Liver (tissue), 9 donors: Measurements from ENCODE around the gene FARP1. TPM values are rescaled to one million over a fixed set of nuclear protein-coding genes. Genes with fewer than 3 reads are reported as not detected.

Experiments
- DNase-seq: peaks from one replicate; pipeline ENCODE4 v3.0.0-alpha.2; 2017; ENCODE audit warnings: low spot score
- H3K27ac ChIP-seq, 2 donors: one replicate each; pipeline ENCODE4 v1.7.0; 2013; ENCODE audit warnings: inconsistent platforms in 2 of 2, low read length in 2 of 2, control low read depth in 1 of 2, low read depth in 1 of 2, mild to moderate bottlenecking in 1 of 2
- H3K27me3 ChIP-seq, 4 donors: one replicate each; pipeline versions ENCODE4 v1.6.1 to v1.7.0; 2013; ENCODE audit warnings: low read length in 3 of 4, inconsistent platforms in 1 of 4, mild to moderate bottlenecking in 1 of 4, moderate library complexity in 1 of 4; ENCODE audit not compliant: control insufficient read depth in 4 of 4, insufficient read depth in 4 of 4
- H3K36me3 ChIP-seq, 4 donors: one replicate each; pipeline versions ENCODE4 v1.6.1 to v1.7.0; 2013; ENCODE audit warnings: low read length in 3 of 4, mild to moderate bottlenecking in 3 of 4, low read depth in 1 of 4, moderate library complexity in 1 of 4; ENCODE audit not compliant: control insufficient read depth in 4 of 4, insufficient read depth in 3 of 4
- H3K4me1 ChIP-seq, 4 donors: one replicate each; pipeline versions ENCODE4 v1.6.1 to v1.7.0; 2013; ENCODE audit warnings: low read length in 3 of 4, mild to moderate bottlenecking in 3 of 4, moderate library complexity in 1 of 4; ENCODE audit not compliant: control insufficient read depth in 4 of 4, insufficient read depth in 4 of 4
- H3K4me3 ChIP-seq, 3 donors: one replicate each; pipeline versions ENCODE4 v1.6.1 to v1.7.0; 2013; ENCODE audit warnings: low read length in 3 of 3, control low read depth in 1 of 3, low read depth in 1 of 3, mild to moderate bottlenecking in 1 of 3
- H3K9ac ChIP-seq, 2 donors: one replicate each; pipeline ENCODE4 v1.7.0; 2013; ENCODE audit warnings: low read length in 2 of 2, mild to moderate bottlenecking in 2 of 2, moderate library complexity in 2 of 2, control low read depth in 1 of 2, low read depth in 1 of 2
- H3K9me3 ChIP-seq, 4 donors: one replicate each; pipeline versions ENCODE4 v1.6.1 to v1.7.0; 2013; ENCODE audit warnings: low read length in 3 of 4; ENCODE audit not compliant: control insufficient read depth in 4 of 4
- ATF3 ChIP-seq: IDR thresholded peaks from 2 replicates; pipeline ENCODE4 v1.6.1; 2016; ENCODE audit warnings: antibody characterized with exemption
- EGR1 ChIP-seq, 2 donors: IDR thresholded peaks; 2 replicates each; pipeline ENCODE4 v1.6.1; 2016 to 2018; ENCODE audit warnings: antibody characterized with exemption in 2 of 2, low read depth in 2 of 2
- FOXA1 ChIP-seq: IDR thresholded peaks from 2 replicates; pipeline ENCODE4 v1.6.1; 2016; ENCODE audit warnings: antibody characterized with exemption
- FOXA2 ChIP-seq: IDR thresholded peaks from 2 replicates; pipeline ENCODE4 v1.6.1; 2016; ENCODE audit warnings: antibody characterized with exemption
- GABPA ChIP-seq, 2 donors: IDR thresholded peaks in 1 of 2; conservative IDR thresholded peaks in 1 of 2; 2 replicates each; pipeline ENCODE4 v1.6.1; 2016; ENCODE audit warnings: antibody characterized with exemption in 2 of 2, mild to moderate bottlenecking in 1 of 2, moderate library complexity in 1 of 2
- HNF4A ChIP-seq, 2 donors: conservative IDR thresholded peaks; 2 replicates each; pipeline ENCODE4 v1.6.1; 2016; ENCODE audit warnings: antibody characterized with exemption in 2 of 2, mild to moderate bottlenecking in 2 of 2
- HNF4G ChIP-seq: IDR thresholded peaks from 2 replicates; pipeline ENCODE4 v1.6.1; 2016; ENCODE audit warnings: antibody characterized with exemption
- JUND ChIP-seq, 2 donors: IDR thresholded peaks; 2 replicates each; pipeline ENCODE4 v1.6.1; 2016; ENCODE audit warnings: antibody characterized with exemption in 2 of 2
- NR2F2 ChIP-seq: IDR thresholded peaks from 2 replicates; pipeline ENCODE4 v1.6.1; 2016; ENCODE audit warnings: antibody characterized with exemption
- REST ChIP-seq: IDR thresholded peaks from 2 replicates; pipeline ENCODE4 v1.6.1; 2016; ENCODE audit warnings: antibody characterized with exemption, mild to moderate bottlenecking
- SP1 ChIP-seq: IDR thresholded peaks from 2 replicates; pipeline ENCODE4 v1.6.1; 2018; ENCODE audit warnings: antibody characterized with exemption, mild to moderate bottlenecking
- TAF1 ChIP-seq: conservative IDR thresholded peaks from 2 replicates; pipeline ENCODE4 v1.6.1; 2016; ENCODE audit warnings: antibody characterized with exemption, mild to moderate bottlenecking
- YY1 ChIP-seq: IDR thresholded peaks from 2 replicates; pipeline ENCODE4 v1.6.1; 2016; ENCODE audit warnings: antibody characterized with exemption, mild to moderate bottlenecking
- ZBTB33 ChIP-seq: IDR thresholded peaks from 2 replicates; pipeline ENCODE4 v1.6.1; 2016; ENCODE audit warnings: antibody characterized with exemption
- WGBS: extraction: QIAGEN DNeasy Blood & Tissue Kit; methylation state at CpG from one replicate; pipeline ENCODE4 v1.1.7; 2013; 5-methylcytosine and 5-hydroxymethylcytosine counted together
- polyA plus RNA-seq, 2 donors: library from polyadenylated mRNA; stranded (reverse) in 1 of 2; unstranded in 1 of 2; fragments of 200-250 nt in 1 of 2; fragments of >200 nt in 1 of 2; fragmentation: Nextera tagmentation in 1 of 2; extraction: Ambion mirVana in 1 of 2; gene quantifications; one replicate each; pipeline versions ENCODE4 v1.2.1 to v1.2.3, GENCODE V29; 2013 to 2015
- total RNA-seq, 2 donors: library from RNA; depleted of rRNA; stranded (reverse); fragments of >200 nt; gene quantifications; one replicate each; pipeline ENCODE4 v1.2.3, GENCODE V29; 2014
- donor health status: healthy.
- donor health status: healthy.
- donor health status: healthy.
- donor health status: healthy.
- donor health status: healthy.

Gene FARP1
- total and polyA plus RNA-seq, 4 donors, result 28.4 to 62.6 (median 39.8) TPM

GRCh38 chr13:98419786-98420553 is 277.1 kb downstream of the FARP1 start:
- no peaks in the 10 kb centered on the region for H3K4me1 ChIP-seq
- no peak overlapping the region for H3K4me3 ChIP-seq
- DNase-seq, result no peak
- TF ChIP-seq ZBTB33 (no peak), YY1 (no peak), EGR1 (IDR thresholded peaks at IDR 0.05; ENCODE audit: low read depth in 2 of 2) (no peak), JUND (IDR thresholded peaks at IDR 0.05) (no peak), HNF4A (conservative IDR thresholded peaks at IDR 0.05) (no peak)
- H3K27me3 ChIP-seq, result no peaks in the 10 kb centered on the region
- H3K9ac ChIP-seq, result no peak overlapping the region
- WGBS, result 90% methylated on average over 14 of the region's 14 CpGs
- H3K27ac ChIP-seq, result no peak overlapping the region
- no peaks in the 10 kb centered on the region for H3K9me3 ChIP-seq
- peaks cover 8 to 59% (median 14%) of the 10 kb centered on the region in 4 donors for H3K36me3 ChIP-seq

DNA sequence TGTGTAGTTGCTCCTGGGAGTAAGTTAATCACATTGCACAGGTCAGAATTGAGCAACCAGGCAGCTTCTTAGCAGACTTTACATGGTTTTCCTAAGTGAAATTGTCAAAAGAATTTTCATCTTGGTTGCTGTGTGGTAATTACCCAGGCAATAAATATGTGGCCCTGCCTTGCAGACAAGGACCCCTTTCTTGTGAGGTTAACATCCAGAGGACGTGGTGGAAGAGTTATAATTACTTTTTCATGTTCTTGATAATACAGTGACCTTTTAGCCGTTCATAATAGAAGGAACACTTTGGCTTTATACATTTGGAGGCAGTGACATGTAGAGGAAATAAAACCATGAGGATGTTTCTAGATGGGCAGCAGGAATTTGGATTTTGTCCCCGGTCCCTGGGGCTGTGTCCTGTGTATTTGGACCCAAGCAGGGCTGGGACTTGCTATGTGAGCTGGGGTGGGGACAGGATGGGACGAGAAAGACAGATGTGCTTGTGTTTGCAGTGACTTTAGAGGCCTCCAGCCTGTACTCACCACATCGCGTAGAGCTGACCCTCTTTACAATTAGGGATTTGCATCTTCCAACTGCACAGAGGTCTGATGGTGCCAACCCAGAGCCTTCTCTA is 277.8 kb downstream of the FARP1 start:
- Histone ChIP-seq H3K27ac (no peak overlapping the region), H3K36me3 (peaks cover 5 to 53% (median 10%) of the 10 kb centered on the region in 4 donors), H3K27me3 (no peaks in the 10 kb centered on the region), H3K9me3 (no peaks in the 10 kb centered on the region), H3K4me1 (no peaks in the 10 kb centered on the region), H3K9ac (no peak overlapping the region), H3K4me3 (no peak overlapping the region)
- TF ChIP-seq ZBTB33 (no peak), ATF3 (no peak), EGR1 (IDR thresholded peaks at IDR 0.05; ENCODE audit: low read depth in 2 of 2) (no peak), FOXA1 (no peak)
- no peak for DNase-seq
- 89% methylated on average over 6 of the region's 6 CpGs for WGBS

DNA sequence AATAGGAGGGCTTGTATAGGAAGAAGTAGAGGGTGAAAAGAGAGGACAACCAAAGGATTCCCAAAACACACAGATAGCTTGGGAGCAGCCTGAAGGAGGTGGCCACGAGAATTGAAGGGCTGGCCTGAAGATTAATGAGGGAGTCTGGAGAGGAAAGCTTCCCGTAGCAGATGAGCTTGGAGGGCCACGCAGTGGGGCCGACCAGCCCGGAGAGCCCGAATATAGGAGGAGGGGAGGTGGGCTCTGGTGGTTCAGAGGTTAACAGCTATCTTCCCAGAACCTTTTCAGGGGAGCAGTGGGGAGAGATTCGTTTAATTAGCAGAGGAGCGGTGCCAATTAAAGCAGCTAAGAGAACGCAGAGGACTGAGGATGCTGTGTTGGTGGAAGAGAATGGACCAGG is 279.2 kb downstream of the FARP1 start:
- DNase-seq, result no peak
- peaks cover 2 to 53% (median 16%) of the 10 kb centered on the region in 4 donors for H3K36me3 ChIP-seq
- H3K4me3 ChIP-seq, result no peak overlapping the region
- H3K4me1 ChIP-seq, result no peaks in the 10 kb centered on the region
- WGBS, result 93% methylated on average over 9 of the region's 9 CpGs
- TF ChIP-seq NR2F2, result no peak
- no peak for TF ChIP-seq EGR1 (IDR thresholded peaks at IDR 0.05; ENCODE audit: low read depth in 2 of 2)
- no peak for TF ChIP-seq FOXA2
- TF ChIP-seq ATF3, result no peak
- TF ChIP-seq YY1, result no peak
- no peak for TF ChIP-seq SP1
- no peak for TF ChIP-seq GABPA (IDR thresholded peaks at IDR 0.05 in 1 of 2, conservative IDR thresholded peaks at IDR 0.05 in 1 of 2)
- no peak for TF ChIP-seq REST
- TF ChIP-seq JUND (IDR thresholded peaks at IDR 0.05), result no peak
- no peak for TF ChIP-seq HNF4G
- no peak for TF ChIP-seq FOXA1
- no peak for TF ChIP-seq TAF1
- TF ChIP-seq HNF4A (conservative IDR thresholded peaks at IDR 0.05), result no peak
- no peaks in the 10 kb centered on the region for H3K9me3 ChIP-seq
- H3K9ac ChIP-seq, result no peak overlapping the region
- H3K27ac ChIP-seq, result no peak overlapping the region
- no peaks in the 10 kb centered on the region for H3K27me3 ChIP-seq
